GM12878 (cell line): ENCODE data around the gene MARVELD3. TPM values are rescaled to one million over a fixed set of nuclear protein-coding genes. Genes with fewer than 3 reads are reported as not detected.

Experiments used
- ATAC-seq: fragments of 200-7000 bp; cut with Tn5 transposase; 3 replicates; pipeline ENCODE4 v1.9.1; 2020; ENCODE audit warnings: mild to moderate bottlenecking, moderate library complexity
- BruUV-seq: library from RNA; stranded (reverse); fragments of 400-500 nt; replicated peaks from 2 replicates; lab custom pipeline; 2021; lab: Mats Ljungman, UMichigan
- CTCF ChIA-PET: fragments of 300-600 bp; sonication (Branson Sonifier 250); formaldehyde crosslinking; extraction: SDS; loops from one replicate; lab custom pipeline; 2021; ENCODE audit warnings: inconsistent platforms; lab: Yijun Ruan, JAX
- POLR2A ChIA-PET: fragments of 350-600 bp; formaldehyde crosslinking; extraction: SDS; loops from one replicate; lab custom pipeline; 2021; ENCODE audit warnings: inconsistent platforms; lab: Charles Lee
- RAD21 ChIA-PET: fragments of 300-600 bp; sonication (Branson Sonifier 250); formaldehyde crosslinking; loops from one replicate; lab custom pipeline; 2023; ENCODE audit warnings: antibody characterized with exemption; ENCODE audit not compliant: unreplicated experiment; lab: Charles Lee
- SMC1A ChIA-PET: fragments of 300-600 bp; sonication (Branson Sonifier 250); formaldehyde crosslinking; loops from one replicate; lab custom pipeline; 2023; ENCODE audit not compliant: unreplicated experiment, uncharacterized antibody; lab: Charles Lee
- DNase-seq: peaks from one replicate; pipeline ENCODE4 v3.0.0-alpha.2; 2011; ENCODE audit warnings: low read depth, low spot score
- FAIRE-seq: peaks from 3 replicates; lab custom pipeline; 2011; peaks lifted over from hg19 to GRCh38; lab: Jason Lieb, UNC
- H2AFZ ChIP-seq: 2 replicates; pipeline ENCODE4 v1.6.0; 2011; ENCODE audit warnings: low read depth, low read length, control low read depth; ENCODE audit not compliant: control insufficient read depth
- H3K27ac ChIP-seq: 2 replicates; pipeline ENCODE4 v1.5.1; 2011; ENCODE audit warnings: control low read depth; ENCODE audit not compliant: control insufficient read depth, insufficient read depth
- H3K27me3 ChIP-seq, 2 experiments: replicated peaks in 1 of 2; 2 replicates each; pipeline versions ENCODE4 v1.6.0 to v1.6.1; 2011; ENCODE audit warnings: low read length in 1 of 2; ENCODE audit not compliant: control insufficient read depth in 2 of 2, insufficient read depth in 2 of 2
- H3K36me3 ChIP-seq, 2 experiments: 2 replicates each; pipeline ENCODE4 v1.5.1; 2011; ENCODE audit warnings: low read length in 1 of 2; ENCODE audit not compliant: control insufficient read depth in 2 of 2, insufficient read depth in 2 of 2
- H3K4me1 ChIP-seq: 2 replicates; pipeline ENCODE4 v1.6.1; 2011; ENCODE audit warnings: mild to moderate bottlenecking, low read length, moderate library complexity, mixed read lengths; ENCODE audit not compliant: control insufficient read depth, insufficient read depth
- H3K4me2 ChIP-seq: 2 replicates; pipeline ENCODE4 v1.6.0; 2011; ENCODE audit warnings: control low read depth; ENCODE audit not compliant: control insufficient read depth, insufficient read depth
- H3K4me3 ChIP-seq: fragments of 200-600 bp; sonication (generic); 2 replicates; pipeline ENCODE4 v1.5.1; 2016
- H3K79me2 ChIP-seq: 2 replicates; pipeline ENCODE4 v1.6.0; 2011; ENCODE audit warnings: low read length; ENCODE audit not compliant: control insufficient read depth, insufficient read depth
- H3K9ac ChIP-seq: 2 replicates; pipeline ENCODE4 v1.8.0; 2011; ENCODE audit warnings: low read length, control low read depth, mixed read lengths; ENCODE audit not compliant: control insufficient read depth, insufficient read depth
- H3K9me3 ChIP-seq: replicated peaks from 3 replicates; pipeline ENCODE4 v1.5.1; 2011; ENCODE audit warnings: mild to moderate bottlenecking, low read length; ENCODE audit not compliant: control insufficient read depth, insufficient read depth
- H4K20me1 ChIP-seq: 2 replicates; pipeline ENCODE4 v1.6.0; 2011; ENCODE audit not compliant: control insufficient read depth, insufficient read depth
- BMI1 ChIP-seq: fragments of 450-650 bp; IDR thresholded peaks from 2 replicates; pipeline ENCODE4 v1.6.1; 2016; ENCODE audit warnings: mild to moderate bottlenecking, moderate library complexity, borderline replicate concordance
- CHD1 ChIP-seq: IDR thresholded peaks from 2 replicates; pipeline ENCODE4 v1.6.1; 2012; ENCODE audit warnings: low read depth, low read length, improper control_type of control experiment
- ETV6 ChIP-seq, 2 experiments: fragments of 450-650 bp in 1 of 2; IDR thresholded peaks in 1 of 2; conservative IDR thresholded peaks in 1 of 2; 2 replicates each; pipeline ENCODE4 v1.6.1; 2014; ENCODE audit warnings: antibody characterized with exemption in 1 of 2, borderline replicate concordance in 1 of 2, low read depth in 1 of 2, mild to moderate bottlenecking in 1 of 2, moderate library complexity in 1 of 2
- JUND ChIP-seq: IDR thresholded peaks from 2 replicates; pipeline ENCODE4 v1.6.1; 2012; ENCODE audit warnings: low read depth, mild to moderate bottlenecking, low read length, improper control_type of control experiment, moderate library complexity
- KAT2A ChIP-seq: conservative IDR thresholded peaks from 2 replicates; pipeline ENCODE4 v1.6.1; 2011; ENCODE audit warnings: low read depth, low read length; ENCODE audit not compliant: control insufficient read depth
- LARP7 ChIP-seq: fragments of 450-650 bp; IDR thresholded peaks from 2 replicates; pipeline ENCODE4 v1.6.1; 2017; ENCODE audit warnings: mild to moderate bottlenecking
- NBN ChIP-seq: fragments of 450-650 bp; IDR thresholded peaks from 2 replicates; pipeline ENCODE4 v1.6.1; 2016
- NRF1 ChIP-seq: conservative IDR thresholded peaks from 2 replicates; pipeline ENCODE4 v1.6.1; 2011; ENCODE audit warnings: mild to moderate bottlenecking, low read depth, low read length, improper control_type of control experiment
- PAX5 ChIP-seq: IDR thresholded peaks from 2 replicates; pipeline ENCODE4 v1.6.1; 2011; ENCODE audit warnings: low read depth, low read length, borderline replicate concordance
- POLR2AphosphoS5 ChIP-seq: IDR thresholded peaks from 2 replicates; pipeline ENCODE4 v1.6.1; 2011; ENCODE audit warnings: mild to moderate bottlenecking, low read length, inconsistent platforms
- SRF ChIP-seq, 2 experiments: IDR thresholded peaks; 2 replicates each; pipeline ENCODE4 v1.6.1; 2011; ENCODE audit warnings: low read depth in 2 of 2, low read length in 2 of 2, mild to moderate bottlenecking in 1 of 2, moderate library complexity in 1 of 2
- TAF1 ChIP-seq: IDR thresholded peaks from 2 replicates; pipeline ENCODE4 v1.6.1; 2011; ENCODE audit warnings: mild to moderate bottlenecking, low read depth, low read length, borderline replicate concordance
- YY1 ChIP-seq: IDR thresholded peaks from 2 replicates; pipeline ENCODE4 v1.6.1; 2011; ENCODE audit warnings: low read depth, mild to moderate bottlenecking, low read length
- WGBS: methylation state at CpG from one replicate; pipeline ENCODE4 v1.1.6; 2016; ENCODE audit warnings: low lambda C conversion rate; ENCODE audit not compliant: insufficient replicate concordance, insufficient coverage; ENCODE audit errors: missing lambda C conversion rate; 5-methylcytosine and 5-hydroxymethylcytosine counted together
- in situ Hi-C: fragments of 300-500 bp; cut with MboI; formaldehyde crosslinking; loops from 9 replicates; pipeline ENCODE4 v1.14.3; 2018; ENCODE audit warnings: mixed read lengths
- intact Hi-C: fragments of 100-400 bp; cut with micrococcal nuclease; formaldehyde crosslinking; loops from one replicate; pipeline ENCODE4 v1.14.2; 2022; ENCODE audit not compliant: unreplicated experiment
- polyA plus RNA-seq, 11 experiments: library from polyadenylated mRNA; depleted of rRNA in 4 of 11; unstranded in 6 of 11; stranded (reverse) in 5 of 11; fragments of >200 nt; fragmentation: Nextera tagmentation in 4 of 11; fragmentation: Illumina TruSeq in 1 of 11; extraction: Ambion mirVana in 4 of 11; extraction: Trizol in 1 of 11; gene quantifications; 1 replicate in 1 of 11; 2 replicates in 10 of 11; pipeline versions ENCODE4 v1.2.1 to v1.2.3, GENCODE V29; 2011 to 2016; ENCODE audit warnings: inconsistent platforms in 2 of 11, missing spikeins in 2 of 11, low read depth in 1 of 11
- total RNA-seq, 4 experiments: library from RNA; depleted of rRNA in 3 of 4; stranded (reverse); fragments of >200 nt in 3 of 4; fragmentation: Illumina TruSeq in 1 of 4; extraction: Trizol in 1 of 4; gene quantifications; 2 replicates each; pipeline versions ENCODE4 v1.2.1 to v1.2.3, GENCODE V29; 2013 to 2021
- TF ChIP-seq, protein P1 (sequence below), 3 experiments: IDR thresholded peaks in 2 of 3; conservative IDR thresholded peaks in 1 of 3; 2 replicates each; pipeline ENCODE4 v1.5.1; 2011; ENCODE audit warnings: low read depth in 3 of 3, low read length in 3 of 3, mild to moderate bottlenecking in 3 of 3, control low read depth in 2 of 3, moderate library complexity in 2 of 3, inconsistent platforms in 1 of 3, mixed read lengths in 1 of 3; ENCODE audit not compliant: control insufficient read depth in 2 of 3, insufficient read depth in 1 of 3; ENCODE audit errors: extremely low read depth in 1 of 3

Gene MARVELD3
- total and polyA plus RNA-seq, 10 of the 15 experiments (the other 5 are each of a cell fraction or from before 2014, with no cell fraction given): 0.03 to 0.18 (median 0.09) TPM; not detected in 4

DNA sequence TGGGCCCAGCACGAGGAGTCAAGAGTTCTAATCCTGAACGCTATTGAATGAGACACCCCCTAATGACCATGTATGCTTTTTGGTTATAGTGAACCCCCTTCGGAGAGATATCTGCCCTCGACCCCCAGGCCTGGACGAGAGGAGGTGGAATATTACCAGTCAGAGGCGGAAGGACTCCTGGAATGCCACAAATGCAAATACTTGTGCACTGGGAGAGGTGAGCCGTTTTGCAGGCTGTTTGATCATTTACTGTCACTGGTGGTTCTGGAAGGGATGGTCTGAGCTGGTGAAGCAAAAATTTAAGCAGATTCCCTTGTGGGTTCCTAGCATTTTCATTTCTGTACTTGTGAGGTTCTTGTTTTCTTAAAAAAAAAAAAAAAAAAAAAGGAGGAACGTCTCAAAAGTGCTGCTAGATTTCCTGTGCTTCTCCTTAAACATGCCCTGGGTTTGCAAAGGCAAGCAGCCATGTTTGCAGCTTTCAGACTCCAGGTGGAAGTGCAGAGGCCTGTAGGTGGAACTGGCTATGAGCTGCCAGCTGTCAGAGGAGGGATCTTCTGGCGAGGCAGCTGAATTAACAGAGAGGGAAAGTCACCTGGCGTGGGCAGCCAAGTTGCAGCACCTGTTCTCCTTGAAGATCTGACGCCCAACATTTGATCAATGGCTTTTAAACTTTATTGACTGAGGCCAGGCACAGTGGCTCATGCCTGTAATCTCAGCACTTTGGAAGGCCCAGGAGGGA lies 3.5 kb downstream of the MARVELD3 start:
- RAD21 ChIA-PET: no interaction called here
- H4K20me1 ChIP-seq: no peaks in the 10 kb centered on the region

More for the DNA sequence above, 3.5 kb downstream of the MARVELD3 start:
- H3K36me3 ChIP-seq: no peaks in the 10 kb centered on the region
- H2AFZ ChIP-seq: no peak overlapping the region
- no peaks in the 10 kb centered on the region for H3K79me2 ChIP-seq
- no peaks in the 10 kb centered on the region for H3K9me3 ChIP-seq
- no peak for ATAC-seq
- intact Hi-C loops: no loop called here
- H3K9ac ChIP-seq: no peak overlapping the region
- DNase-seq: no peak
- H3K4me3 ChIP-seq: no peak overlapping the region
- no peak for FAIRE-seq
- WGBS: 50% methylated on average over 11 of the region's 11 CpGs
- in situ Hi-C loops: no loop called here
- POLR2A ChIA-PET: interaction anchor here (0.7 kb wide), 1 partner anchor 73 kb away, joined by 4 read pairs; no protein-coding TSS in a partner anchor
- CTCF ChIA-PET: interaction anchor here (1.2 to 2.5 kb wide), 2 partner anchors 18 to 332 kb away, joined by 5 to 9 read pairs; no protein-coding TSS in a partner anchor
- H3K4me1 ChIP-seq: no peaks in the 10 kb centered on the region
- no peak for TF ChIP-seq POLR2AphosphoS5
- no peak for TF ChIP-seq ETV6 (conservative IDR thresholded peaks at IDR 0.05 in 1 of 2, IDR thresholded peaks at IDR 0.05 in 1 of 2; ENCODE audit: borderline replicate concordance in 1 of 2, low read depth in 1 of 2)
- no peak for TF ChIP-seq PAX5
- TF ChIP-seq SRF (IDR thresholded peaks at IDR 0.05; ENCODE audit: low read depth in 2 of 2, low read length in 2 of 2): no peak
- no peak for TF ChIP-seq KAT2A
- TF ChIP-seq JUND: no peak
- TF ChIP-seq BMI1: no peak
- TF ChIP-seq NBN: no peak
- TF ChIP-seq, protein P1, sequence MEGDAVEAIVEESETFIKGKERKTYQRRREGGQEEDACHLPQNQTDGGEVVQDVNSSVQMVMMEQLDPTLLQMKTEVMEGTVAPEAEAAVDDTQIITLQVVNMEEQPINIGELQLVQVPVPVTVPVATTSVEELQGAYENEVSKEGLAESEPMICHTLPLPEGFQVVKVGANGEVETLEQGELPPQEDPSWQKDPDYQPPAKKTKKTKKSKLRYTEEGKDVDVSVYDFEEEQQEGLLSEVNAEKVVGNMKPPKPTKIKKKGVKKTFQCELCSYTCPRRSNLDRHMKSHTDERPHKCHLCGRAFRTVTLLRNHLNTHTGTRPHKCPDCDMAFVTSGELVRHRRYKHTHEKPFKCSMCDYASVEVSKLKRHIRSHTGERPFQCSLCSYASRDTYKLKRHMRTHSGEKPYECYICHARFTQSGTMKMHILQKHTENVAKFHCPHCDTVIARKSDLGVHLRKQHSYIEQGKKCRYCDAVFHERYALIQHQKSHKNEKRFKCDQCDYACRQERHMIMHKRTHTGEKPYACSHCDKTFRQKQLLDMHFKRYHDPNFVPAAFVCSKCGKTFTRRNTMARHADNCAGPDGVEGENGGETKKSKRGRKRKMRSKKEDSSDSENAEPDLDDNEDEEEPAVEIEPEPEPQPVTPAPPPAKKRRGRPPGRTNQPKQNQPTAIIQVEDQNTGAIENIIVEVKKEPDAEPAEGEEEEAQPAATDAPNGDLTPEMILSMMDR (IDR thresholded peaks at IDR 0.05 in 2 of 3, conservative IDR thresholded peaks at IDR 0.05 in 1 of 3; ENCODE audit: control insufficient read depth in 2 of 3, extremely low read depth in 1 of 3, insufficient read depth in 1 of 3, low read depth in 3 of 3, low read length in 3 of 3): no peak
- no peak for TF ChIP-seq CHD1
- TF ChIP-seq YY1: no peak
- no peak for TF ChIP-seq LARP7
- no peak for TF ChIP-seq NRF1
- TF ChIP-seq TAF1: no peak
- SMC1A ChIA-PET: no interaction called here
- no TSS peak for BruUV-seq
- H3K27me3 ChIP-seq: no peaks in the 10 kb centered on the region; a peak in 1 of 4 replicates
- no peak overlapping the region for H3K4me2 ChIP-seq
- no peak overlapping the region for H3K27ac ChIP-seq
